Measurements from ENCODE around the gene CLK3.
A peak's percentile ranks its signal among the peaks of the same experiment; 100 is the strongest.
"Not testable (repeated sequence)": the region's sequence is repeated elsewhere in the genome, so short reads cannot be mapped to it uniquely, and the experiment has no call there.

Gene CLK3

GRCh38 chr15:74615508-74616365 is at the start of gene CLK3:
CLK3 (plus strand) TSS chr15:74615836; CDS start chr15:74619197, 3,361 bp downstream.
- peak; percentile 98 for DNase-seq

DNA sequence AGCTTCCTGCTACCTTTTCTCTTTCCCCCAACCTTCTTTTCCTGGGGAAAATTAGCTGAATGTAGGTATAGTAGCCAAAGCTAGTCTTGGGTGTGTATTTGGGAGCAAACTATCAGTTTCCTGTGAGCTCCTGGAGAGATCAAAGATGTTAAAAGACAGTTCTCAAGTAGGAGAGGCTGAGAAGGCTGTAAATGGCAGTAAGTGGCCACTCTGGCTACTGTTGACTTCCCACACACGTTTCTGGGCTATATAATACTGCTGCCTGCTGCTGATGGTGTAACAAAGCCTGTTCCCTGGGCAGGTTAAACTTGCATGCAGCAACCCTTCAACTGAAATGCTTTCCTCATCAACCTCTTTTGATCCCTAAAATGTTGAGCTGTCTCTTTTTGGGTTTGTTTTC is 47.0 kb upstream of the CLK3 start:
- DNase-seq = no peak

DNA sequence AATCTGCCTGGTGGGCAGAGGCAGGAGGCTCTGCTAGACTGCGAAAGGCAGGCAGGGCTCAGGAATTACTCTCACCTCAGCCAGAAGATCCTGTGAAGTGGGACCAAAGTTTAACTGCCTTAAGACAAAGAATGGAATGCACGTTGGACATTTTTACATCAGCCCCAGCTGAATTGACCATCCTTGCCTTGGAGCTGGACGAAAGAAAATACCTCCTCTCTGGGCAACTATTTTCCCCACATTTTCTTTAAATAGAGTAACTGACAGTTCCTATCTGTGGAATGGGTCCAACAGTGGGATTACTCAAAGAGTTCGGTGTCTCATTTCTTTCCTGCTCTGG is 45.9 kb upstream of the CLK3 start:
- DNase-seq = no peak

DNA sequence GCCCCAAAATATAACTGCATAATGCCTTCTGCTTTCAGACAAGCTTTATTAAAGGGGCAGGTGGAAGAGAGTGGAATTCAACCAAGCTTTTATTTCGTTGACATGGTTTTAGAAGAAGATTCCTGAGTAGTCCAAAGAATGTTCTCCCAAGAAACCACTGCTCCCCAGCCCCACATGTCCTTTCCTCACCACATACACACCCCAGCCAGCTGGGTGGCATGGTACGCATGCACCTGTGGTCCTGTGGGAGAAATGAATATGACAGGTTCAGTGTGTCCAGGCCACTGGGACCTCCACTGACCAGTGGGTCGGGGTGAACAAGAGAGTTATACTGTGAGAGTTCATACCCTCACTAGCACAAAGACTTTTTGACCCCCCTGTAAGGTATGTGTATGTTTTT is 44.4 kb upstream of the CLK3 start:
- no peak for DNase-seq

DNA sequence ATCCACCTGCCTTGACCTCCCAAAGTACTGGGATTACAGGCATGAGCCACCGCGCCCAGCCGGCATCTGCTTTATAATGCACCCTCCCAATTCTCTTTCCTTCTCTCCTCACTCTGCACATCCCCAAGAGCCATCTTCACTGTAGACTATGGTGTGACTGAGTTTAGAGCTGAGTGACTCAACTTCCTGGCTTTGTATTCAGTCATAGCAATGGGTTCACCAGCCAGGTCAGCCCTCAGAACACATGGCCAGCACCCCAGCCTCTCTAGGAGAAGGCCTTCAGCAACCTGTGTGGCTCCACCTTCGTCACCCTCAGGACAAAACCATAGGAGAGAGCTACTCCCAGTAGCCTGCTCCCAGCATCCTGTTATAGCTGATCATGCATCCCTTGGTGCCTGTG is 41.6 kb upstream of the CLK3 start:
- no peak for DNase-seq

DNA sequence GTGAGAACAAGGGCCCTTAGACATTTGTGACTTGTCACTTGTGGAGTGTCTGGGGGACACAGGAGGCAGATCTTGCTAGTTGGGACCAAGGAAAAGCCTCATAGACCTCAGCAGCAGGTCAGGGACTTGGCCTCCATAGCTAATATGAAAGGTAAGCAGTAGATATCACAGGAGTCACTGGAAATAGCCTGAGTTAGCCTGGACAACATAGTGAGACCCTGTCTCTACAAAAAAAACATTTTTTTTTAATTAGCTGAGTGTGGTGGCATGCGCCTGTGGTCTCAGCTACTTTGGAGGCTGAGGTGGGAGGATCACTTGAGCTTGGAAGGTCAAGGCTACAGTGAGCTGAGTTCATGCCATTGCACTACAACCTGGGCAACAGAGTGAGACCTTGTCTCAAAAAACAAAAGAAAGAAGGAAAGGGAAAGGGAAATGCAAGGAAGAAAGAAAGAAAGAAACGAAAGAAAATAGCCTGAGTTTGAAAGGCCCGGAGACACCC is 37.1 kb upstream of the CLK3 start:
- no peak for DNase-seq

GRCh38 chr15:74579001-74579400 is 36.6 kb upstream of the CLK3 start:
- DNase-seq = no peak

DNA sequence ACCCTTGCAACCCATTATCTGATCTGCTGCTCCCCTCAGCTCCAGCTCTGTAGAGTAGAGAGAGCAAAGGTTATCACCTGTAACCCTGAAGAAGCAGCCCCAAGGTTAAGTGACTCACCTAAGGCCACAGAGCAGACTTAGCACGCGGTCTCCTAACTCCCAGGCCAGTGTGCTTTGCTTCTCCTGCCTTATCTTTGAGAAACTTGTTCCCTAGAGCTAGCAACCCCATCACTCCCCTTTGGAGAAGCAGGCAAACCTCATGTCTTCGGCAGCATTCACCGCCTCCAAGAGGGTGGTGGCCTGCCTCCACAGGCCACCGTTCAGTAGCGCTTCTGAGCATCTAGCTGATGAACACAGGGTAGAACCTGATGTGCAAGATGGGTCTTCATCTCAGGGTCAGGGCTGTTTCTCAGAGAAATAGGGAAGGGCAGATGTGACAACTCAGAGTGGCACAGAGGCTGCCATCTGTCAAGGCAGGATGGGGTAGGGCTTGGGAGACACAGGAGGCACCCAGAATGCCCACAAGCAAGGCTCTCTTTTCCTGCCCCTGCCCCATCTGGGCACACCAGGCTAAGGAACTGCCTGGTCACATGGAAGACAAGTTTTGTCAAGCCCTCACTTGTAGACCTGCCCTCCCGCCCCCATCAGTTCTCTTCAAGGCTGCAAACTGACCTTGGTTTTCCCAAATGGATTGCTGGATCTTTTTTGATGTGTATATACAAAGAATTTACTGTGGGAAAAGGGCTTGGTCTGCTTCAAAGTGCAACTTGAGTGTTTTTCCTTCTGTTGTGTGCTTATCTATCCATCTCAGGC is 34.9 kb upstream of the CLK3 start:
- DNase-seq = no peak

GRCh38 chr15:74584204-74584603 is 31.4 kb upstream of the CLK3 start:
- no peak for DNase-seq

GRCh38 chr15:74584779-74585178 is 30.9 kb upstream of the CLK3 start:
- DNase-seq = no peak

DNA sequence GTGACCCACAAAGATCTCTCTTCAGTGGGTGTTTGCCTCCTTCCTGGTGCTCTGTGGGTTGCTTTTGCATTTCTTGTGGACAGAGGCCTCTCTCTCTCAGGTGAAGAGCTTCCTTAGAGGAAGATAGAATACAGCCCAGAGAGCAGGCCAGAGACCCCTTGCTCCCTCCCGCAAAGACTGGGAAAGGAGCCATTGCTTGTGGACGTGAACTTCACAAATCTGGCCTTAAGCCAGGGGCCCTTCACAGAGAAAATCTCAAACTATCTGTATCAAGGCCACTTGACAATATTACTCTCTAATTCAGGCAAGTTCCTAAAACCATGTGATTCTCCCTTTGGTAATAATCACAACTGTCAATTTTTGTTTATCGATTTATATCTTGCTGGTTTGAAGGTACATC is 30.4 kb upstream of the CLK3 start:
- DNase-seq = no peak

DNA sequence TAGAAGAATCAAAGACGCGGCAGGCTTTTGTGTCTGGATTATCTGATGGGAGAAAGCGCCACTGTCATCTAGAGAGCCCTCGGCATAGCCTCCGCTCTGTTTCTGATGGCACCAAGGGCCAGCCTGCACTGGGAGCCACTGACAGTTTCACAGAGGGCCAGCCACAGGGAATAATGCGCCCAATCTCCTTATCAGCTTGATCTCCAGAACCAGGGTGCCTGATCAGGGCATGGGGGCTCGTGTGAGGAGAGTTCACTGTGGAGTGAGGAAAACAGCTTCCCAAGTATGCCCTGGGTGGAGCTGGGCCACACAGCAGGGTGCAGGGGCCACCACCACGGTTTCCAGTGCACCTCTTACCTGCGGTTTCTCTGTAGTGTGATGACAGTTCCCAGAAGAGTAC is 29.8 kb upstream of the CLK3 start:
- DNase-seq = no peak

- DNase-seq = no peak
Observed at GRCh38 chr15:74589826-74590225, 25.8 kb upstream of the CLK3 start.

GRCh38 chr15:74592222-74592621 is 23.4 kb upstream of the CLK3 start:
- DNase-seq = no peak

DNA sequence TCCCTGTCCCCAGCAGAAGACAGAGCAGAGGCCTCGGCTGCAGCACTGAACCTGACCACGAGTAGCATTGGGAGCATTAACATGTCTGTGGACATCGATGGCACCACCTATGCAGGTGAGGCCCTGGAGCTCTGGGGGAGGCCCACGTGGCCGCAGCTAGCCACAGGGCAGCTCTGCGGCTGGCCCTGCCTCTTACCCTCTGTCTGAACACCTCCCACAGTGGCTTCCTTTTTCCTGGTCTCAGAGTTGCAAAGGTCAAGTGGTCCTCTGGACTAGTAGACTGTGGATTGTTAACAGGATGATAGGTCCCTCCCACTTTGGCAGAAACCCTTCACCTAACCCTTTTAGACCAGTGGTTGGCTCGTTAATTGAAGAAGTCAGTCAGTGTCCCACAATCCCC is 22.5 kb upstream of the CLK3 start:
- no peak for DNase-seq

DNA sequence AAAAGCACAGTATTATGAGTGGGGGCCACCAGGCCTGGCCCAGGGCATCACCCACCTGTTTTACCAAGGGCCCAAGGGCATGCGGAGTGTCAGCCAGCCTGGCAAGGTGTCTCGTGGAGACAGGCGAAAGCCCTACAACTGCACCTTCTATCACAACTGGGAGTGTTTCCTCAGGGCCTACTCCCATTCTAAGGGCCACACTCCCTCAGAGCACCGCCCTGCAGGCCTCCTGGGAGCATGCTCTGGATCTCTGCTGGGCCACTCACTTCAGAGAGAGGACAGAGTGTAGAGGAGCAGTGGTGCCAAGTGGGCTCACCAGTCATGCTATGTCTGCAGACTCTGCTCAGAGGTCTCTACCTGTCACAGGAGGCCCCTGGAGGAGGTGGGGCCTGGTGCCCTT is 21.2 kb upstream of the CLK3 start:
- no peak for DNase-seq

- no peak for DNase-seq
Observed at GRCh38 chr15:74595271-74595670, 20.4 kb upstream of the CLK3 start.

GRCh38 chr15:74596736-74597135 is 18.9 kb upstream of the CLK3 start:
- not testable (repeated sequence) for DNase-seq

DNA sequence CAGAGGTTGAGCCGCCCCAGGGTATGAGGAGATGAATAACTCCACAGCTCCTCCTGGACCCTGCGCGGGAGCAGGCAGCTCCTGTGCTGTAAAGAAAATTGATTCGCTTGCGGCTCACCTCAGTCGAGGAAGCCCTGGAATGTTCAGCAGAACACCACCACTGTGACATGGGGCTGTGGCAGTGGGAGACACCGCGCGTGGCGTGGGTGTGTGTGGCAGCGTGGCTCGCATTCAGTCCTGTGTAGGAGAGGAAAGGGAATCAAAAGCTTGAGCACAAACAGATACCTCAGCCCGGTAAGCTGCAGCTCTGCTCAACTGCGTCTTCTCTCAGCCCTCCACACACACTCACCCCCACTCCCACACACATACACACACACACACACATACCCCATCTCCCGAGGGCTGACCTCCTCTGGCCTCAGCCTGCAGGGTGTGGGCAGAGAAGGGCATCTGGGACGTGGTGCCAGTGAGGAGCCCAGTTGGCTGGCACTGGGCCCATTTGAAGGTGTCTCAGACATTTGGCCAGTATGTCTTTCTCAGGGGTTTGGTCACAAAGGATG is 18.4 kb upstream of the CLK3 start:
- DNase-seq = not testable (repeated sequence)

DNA sequence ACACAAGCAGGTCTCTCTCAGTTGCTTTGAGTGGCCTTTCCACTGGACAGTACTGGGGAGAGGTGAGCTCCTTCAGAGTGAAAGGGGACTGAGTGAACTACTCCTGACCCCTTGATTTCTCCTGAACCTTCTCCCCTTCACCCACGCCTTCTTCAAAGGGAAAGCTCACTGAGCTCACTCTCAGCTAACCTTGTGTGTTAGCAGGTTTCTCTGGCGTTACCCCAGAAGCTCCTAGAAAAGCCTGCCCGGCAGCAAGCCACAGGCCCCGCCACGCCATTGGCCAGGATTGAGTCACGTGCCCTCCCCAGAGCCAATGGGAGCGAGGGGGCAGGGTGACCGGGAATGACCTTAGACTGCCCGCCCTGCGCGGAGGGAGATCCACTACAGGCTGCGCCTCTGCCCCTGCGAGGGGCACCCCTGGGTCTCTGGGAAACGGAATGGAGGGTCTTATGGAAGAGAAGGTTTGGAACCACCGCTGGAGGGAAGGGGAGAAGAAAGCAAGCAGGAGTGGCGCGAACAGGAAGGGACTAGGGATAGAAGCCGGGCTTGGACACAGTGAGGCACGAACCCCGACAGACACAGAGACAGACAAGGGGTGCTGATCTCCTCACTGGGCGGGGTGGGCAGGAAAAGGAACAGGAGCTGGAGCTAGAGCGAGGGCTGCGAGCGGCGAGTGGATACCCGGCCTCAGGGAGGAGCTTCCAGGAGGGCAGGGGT is 17.4 kb upstream of the CLK3 start:
- DNase-seq = peak; percentile 95

DNA sequence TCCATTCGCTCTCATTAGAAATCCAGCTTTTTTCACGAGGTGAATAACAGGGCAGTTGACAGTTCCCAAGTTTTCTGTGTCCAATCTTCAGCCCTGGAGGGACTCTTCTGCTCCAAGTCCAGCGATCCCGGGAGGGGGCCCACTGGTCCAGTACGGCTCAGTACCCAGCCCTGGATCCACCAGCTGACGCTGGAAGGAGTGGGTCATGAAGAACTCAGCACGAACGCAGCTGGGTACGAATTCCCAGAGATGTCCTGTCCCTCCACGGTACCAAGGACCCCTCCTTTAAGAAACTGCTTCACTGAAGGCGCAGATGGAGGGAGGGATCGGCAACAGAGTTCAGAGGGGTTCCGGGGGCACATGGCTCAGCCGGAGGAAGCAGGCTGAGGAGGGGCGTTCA is 16.5 kb upstream of the CLK3 start:
- DNase-seq = no peak

DNA sequence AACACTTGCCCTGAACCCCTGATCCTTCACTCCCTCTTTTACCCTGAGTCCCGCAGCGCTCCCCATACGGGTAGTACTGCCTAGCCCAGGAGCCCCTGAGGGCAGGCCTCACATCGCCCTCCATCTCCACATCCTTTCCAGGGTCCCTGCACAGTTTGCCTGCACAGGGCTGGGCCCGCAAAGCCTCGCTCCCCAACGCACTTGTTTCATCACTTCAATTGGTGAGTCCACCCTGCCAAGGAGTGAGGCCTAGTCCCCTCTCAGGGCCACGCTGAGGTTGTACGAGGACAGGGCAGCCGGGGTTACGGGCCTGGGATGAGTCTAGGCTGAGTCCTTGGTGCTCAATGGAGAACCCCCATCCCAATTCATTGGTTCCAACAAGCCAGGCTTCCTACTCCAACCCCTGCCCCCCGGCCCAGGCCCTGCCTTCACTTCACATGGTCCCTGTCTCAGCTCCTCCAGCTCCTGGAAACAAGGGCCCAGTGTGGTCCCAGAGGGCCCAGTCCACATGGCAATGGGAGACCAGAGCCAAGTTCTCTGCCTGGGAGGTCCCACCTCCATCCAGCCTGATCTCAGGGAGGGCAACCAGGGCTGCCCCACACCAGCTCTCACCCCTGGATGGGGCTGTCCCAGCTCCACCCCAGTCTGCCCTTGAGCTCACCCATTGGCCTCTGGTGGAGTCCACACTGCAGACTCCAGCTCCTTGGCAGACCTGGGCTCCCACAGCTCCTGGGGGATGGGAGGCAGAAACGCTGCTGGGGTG is 12.4 kb upstream of the CLK3 start:
- no peak for DNase-seq
